ENCODE measurements around the gene TBC1D21.
A peak's percentile ranks its signal among the peaks of the same experiment; 100 is the strongest.

The TBC1D21 gene

GRCh38 chr15:73862276-73862675 lies 11.1 kb upstream of the TBC1D21 start:
- no peak for DNase-seq (ENCODE audit: low spot score)

- DNase-seq (ENCODE audit: low spot score): no peak
Measured at GRCh38 chr15:73865379-73865778, 8.0 kb upstream of the TBC1D21 start.

DNA sequence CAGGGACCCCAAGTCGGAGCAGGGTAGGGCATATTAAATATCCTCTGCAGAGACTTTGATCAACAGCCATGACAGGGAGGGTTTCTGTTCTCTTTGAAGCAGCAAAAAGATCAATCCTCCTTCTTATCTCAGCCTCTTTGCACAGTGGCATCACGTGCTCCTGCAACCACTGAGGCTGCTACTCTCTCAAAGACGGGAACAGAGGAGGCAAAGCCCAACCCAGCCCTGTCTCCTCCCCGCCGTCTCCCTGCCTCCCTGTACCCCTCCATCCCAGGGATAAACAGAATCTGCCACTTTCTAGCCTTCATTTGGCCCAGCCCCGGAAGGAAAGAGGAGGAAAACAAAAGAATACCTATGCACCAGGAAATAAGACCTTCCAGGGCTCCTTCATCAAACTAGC lies 7.5 kb upstream of the TBC1D21 start:
- no peak for DNase-seq (ENCODE audit: low spot score)

DNA sequence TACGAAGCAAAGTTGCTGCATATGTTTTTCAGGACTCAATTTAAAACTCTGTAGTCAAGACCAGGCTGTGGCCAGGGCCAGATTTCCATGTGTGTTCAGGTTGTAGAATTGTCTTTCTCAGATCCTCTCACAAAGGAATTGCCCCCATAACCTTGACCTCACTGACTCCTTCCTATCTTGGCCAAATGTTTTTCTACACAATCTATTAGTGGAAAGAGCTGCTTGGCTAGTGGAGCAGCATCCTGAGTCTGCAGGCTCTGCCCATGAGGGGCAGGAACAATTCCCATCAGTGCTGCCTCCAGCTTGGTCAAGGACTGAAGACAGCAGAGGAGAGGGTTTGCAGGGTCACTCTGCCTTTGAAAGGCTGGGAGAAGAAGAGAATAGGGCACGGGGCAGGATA lies 6.9 kb upstream of the TBC1D21 start:
- no peak for DNase-seq (ENCODE audit: low spot score)

- no peak for DNase-seq (ENCODE audit: low spot score)
Measured at GRCh38 chr15:73866881-73867410, 6.4 kb upstream of the TBC1D21 start.

GRCh38 chr15:73867426-73867825 lies 5.9 kb upstream of the TBC1D21 start:
- DNase-seq (ENCODE audit: low spot score): no peak

GRCh38 chr15:73867956-73868355 lies 5.4 kb upstream of the TBC1D21 start:
- DNase-seq (ENCODE audit: low spot score): no peak

GRCh38 chr15:73869216-73869995 lies 4.0 kb upstream of the TBC1D21 start:
- no peak for DNase-seq (ENCODE audit: low spot score)

DNA sequence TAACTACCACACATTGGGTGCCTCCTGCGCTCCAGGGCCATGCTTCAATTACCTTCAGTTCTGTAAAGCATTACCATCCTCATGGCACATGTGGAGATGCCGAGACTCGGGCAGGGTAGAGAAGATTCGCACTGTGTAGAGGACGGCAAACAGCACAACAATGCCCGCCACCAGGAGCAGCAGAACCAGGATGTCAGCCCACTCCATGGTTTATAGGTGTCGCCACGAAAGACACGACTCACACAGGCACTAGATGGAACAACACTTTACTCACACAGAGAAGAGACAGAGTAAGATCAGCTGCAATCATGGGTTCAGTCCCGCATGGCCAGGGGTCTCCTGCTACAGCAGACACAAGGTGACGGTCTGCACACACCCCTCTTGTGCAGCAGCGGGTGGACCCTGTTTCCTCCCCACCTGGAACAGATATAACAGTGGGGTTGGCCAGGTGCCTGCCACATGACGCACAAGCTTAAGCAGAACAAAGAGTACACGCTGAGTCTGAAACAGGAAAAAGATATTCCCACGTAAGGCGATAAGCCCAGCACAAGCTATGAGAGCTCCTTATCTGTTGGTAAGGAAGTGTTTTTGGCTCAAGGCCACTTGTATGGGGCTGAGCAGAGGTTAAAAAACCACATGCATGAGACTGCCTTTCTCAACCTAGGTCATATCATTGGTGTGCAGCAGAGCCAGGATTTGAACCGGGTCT lies 2.5 kb upstream of the TBC1D21 start:
- no peak for DNase-seq (ENCODE audit: low spot score)

- DNase-seq (ENCODE audit: low spot score): peak; percentile 18
Measured at GRCh38 chr15:73872346-73872745, 1.0 kb upstream of the TBC1D21 start.

DNA sequence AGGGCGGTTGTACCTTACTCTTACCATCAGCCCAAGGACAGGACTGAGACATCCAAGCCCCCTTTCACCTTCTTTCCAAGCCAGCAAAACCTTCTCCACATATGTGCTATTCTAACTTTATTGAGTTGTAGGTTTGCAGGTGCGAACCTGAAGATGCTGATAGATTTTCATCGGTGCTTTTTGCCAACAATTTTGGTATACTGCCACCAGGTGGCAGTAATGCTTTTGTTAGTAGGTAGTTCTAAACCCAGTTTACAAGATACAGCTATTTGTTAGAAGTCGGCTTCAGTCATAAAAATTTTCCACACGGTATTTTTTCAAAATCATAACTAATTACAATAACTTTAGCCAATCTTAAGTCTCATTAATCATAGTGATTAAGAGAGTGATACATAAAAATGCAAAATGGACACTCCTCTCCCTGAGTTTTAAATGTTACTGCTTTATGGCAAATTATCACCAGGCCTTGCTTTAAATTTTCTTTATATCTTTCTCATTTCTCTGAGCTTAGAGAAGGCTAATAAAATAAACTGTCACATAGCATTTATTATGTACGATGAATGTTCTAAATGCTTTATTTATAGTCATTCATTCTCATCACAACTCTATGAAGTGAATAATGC lies 636 bp downstream of the TBC1D21 start:
- peak; percentile 51 for DNase-seq (ENCODE audit: low spot score)

- DNase-seq (ENCODE audit: low spot score): no peak
Measured at GRCh38 chr15:73879426-73879825, 6.1 kb downstream of the TBC1D21 start.

GRCh38 chr15:73881579-73882320 lies 8.4 kb downstream of the TBC1D21 start:
- DNase-seq (ENCODE audit: low spot score): no peak

GRCh38 chr15:73882761-73883419 lies 9.5 kb downstream of the TBC1D21 start:
- DNase-seq (ENCODE audit: low spot score): no peak

GRCh38 chr15:73884159-73884558 lies 10.8 kb downstream of the TBC1D21 start:
- no peak for DNase-seq (ENCODE audit: low spot score)

DNA sequence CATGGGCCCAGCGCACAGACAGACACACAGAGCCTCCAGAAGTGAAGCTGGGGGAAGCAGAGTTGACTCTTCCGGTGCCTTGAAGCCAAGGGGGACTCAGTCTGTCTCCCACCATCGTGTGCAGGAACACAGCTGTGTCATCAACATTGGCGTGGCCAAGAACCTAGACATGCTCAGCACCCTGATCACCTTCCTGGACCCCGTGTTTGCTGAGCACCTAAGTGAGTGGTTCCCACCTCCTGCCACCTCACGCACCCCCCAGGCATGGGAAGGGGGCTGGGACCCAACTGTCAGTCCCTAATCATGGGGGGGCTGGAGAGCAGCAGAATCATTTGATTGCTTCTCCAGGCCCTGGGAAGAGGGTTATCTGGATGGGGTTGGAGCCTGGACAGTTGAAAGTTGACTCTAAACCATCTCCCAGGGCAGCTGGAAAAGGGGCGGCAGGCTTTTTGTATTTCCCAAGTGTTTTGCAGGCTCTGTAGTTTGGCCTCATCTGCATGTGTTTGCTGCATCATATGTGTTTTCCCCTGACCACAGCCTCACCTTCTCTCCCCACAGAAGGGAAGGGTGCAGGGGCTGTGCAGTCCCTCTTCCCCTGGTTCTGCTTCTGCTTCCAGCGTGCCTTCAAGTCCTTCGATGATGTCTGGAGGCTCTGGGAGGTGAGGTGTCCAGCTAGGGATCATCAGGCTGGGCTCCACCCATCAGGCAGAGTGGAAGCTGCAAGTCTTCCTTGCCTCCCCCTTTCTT lies 12.8 kb downstream of the TBC1D21 start:
- no peak for DNase-seq (ENCODE audit: low spot score)

DNA sequence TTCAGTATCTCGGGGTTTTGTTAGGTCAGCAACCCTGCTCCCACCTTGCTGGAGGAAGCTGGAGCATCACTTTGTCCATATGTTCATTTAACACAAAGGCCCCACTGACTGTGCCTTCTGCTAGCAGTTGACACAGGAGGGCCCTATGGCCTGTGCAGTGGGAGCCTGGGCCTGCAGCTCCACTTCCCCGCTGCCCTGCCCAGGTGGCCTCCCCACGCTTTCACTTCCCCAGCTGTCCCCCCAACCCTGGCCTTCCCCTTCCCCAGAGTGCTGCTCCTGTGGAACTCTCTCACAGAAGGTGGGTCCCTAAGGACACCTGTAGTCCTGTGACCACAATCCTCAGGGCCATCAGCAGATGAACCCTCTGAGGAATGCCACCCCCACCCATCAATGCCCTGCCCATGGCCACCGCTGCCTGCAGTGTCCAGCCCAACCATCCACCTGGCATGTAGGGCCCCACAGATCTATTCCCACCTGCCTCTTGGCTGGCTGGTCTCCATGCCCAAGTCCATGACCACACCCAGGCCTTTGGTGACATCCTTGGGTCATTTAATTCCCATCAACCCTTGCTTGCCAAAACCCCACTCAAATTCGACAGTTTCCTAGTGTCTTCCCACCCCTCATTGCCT lies 13.5 kb downstream of the TBC1D21 start:
- DNase-seq (ENCODE audit: low spot score): no peak

DNA sequence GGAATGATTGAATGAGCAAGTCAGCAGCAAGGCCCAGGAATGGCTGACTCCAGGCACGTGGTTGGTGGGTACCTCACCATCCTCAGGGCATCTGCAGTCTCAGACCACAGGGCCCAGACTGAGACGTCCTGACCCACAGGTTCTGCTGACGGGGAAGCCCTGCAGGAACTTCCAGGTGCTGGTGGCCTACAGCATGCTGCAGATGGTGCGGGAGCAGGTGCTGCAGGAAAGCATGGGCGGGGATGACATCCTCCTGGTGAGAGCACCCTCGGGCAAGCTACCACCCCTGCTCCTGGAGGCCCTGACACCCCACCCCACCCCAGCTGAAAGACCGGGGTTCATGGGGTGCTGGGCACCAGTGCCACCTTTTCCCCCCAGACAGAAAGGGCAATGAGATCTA lies 14.1 kb downstream of the TBC1D21 start:
- DNase-seq (ENCODE audit: low spot score): no peak

DNA sequence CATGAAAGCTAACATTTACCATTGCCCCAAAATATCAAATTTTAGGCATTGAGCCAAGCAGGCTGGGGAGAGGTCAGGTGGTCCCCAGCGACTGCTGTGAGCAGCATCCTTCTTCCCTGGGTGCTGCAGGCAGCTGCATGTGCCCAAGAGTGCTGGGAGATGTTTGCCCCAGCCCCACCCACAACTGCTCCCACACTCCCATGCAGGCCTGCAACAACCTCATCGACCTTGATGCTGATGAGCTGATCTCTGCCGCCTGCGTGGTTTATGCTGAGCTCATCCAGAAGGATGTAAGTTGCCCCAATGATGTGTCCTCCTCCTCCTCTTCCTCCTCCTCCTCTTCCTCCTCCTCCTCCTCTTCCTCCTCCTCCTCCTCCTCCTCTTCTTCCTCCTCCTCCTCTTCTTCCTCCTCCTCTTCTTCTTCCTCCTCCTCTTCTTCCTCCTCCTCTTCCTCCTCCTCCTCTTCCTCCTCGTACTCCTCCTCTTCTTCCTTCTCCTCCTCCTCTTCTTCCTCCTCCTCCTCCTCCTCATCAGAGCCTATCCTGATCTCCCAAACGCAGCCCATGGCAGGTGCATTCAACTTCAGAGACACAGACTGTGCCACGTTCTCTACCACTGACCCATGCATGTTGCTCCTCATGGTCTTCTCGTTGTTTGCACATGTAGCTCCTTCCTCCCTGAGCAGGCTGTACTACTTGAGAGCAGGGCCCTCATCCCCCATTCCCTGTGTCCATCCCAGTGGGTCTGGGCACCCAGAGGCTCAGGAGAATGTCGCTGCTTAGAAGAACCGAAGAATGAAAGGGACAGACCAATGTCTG lies 15.1 kb downstream of the TBC1D21 start:
- no peak for DNase-seq (ENCODE audit: low spot score)

All from SW480 (cell line).